IPS-18c (cell line): ENCODE results near the gene SACM1L.

Experiments
- H3K4me3 ChIP-seq: 2 replicates; pipeline ENCODE4 v1.7.0; 2013; ENCODE audit warnings: low read depth, mild to moderate bottlenecking, low read length, moderate library complexity; ENCODE audit not compliant: insufficient read depth
- H3K9me3 ChIP-seq: one replicate; pipeline ENCODE4 v1.6.1; 2013; ENCODE audit warnings: mild to moderate bottlenecking, low read length, moderate library complexity; ENCODE audit not compliant: control insufficient read depth, insufficient read depth

SACM1L gene

DNA sequence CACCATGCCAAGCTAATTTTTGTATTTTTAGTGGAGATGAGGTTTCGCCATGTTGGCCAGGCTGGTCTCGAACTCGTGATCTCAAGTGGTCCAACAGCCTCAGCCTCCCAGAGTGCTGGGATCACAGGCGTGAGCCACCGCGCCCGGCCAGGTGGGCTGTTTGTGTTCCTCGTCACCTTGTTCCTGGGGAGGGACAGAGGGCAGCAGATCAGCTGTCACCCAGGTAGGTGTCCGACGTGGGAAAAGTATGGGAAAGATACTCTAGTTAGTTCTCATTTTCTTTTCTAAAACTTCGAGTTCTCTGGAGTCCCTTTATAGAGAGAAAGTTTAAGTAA lies 28.7 kb upstream of the SACM1L start:
- Histone ChIP-seq H3K9me3 (no peaks in the 10 kb centered on the region), H3K4me3 (no peak overlapping the region)

DNA sequence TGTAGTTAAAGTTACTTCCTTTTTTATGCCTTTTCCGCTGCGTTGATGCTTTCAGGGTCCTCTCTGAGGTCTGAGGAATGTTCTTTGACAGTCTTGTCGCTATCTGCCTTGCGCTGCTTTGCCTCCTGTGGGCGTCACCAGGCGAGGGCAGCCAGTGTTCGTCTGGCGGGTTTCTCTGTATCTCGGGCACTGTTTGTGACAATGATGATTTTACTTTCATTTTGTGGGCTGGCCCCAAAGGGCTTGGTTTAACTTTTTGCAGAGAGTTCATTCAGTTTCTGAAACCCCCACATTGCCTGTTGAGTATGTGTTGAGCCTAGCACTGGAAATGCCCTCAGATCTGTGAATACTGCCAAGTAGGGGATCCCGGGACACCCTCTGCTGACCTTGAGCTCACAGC lies 24.6 kb upstream of the SACM1L start:
- H3K4me3 ChIP-seq = no peak overlapping the region
- H3K9me3 ChIP-seq = no peaks in the 10 kb centered on the region

GRCh38 chr3:45665101-45665572 lies 24.1 kb upstream of the SACM1L start:
- no peak overlapping the region for H3K4me3 ChIP-seq
- H3K9me3 ChIP-seq = no peaks in the 10 kb centered on the region

DNA sequence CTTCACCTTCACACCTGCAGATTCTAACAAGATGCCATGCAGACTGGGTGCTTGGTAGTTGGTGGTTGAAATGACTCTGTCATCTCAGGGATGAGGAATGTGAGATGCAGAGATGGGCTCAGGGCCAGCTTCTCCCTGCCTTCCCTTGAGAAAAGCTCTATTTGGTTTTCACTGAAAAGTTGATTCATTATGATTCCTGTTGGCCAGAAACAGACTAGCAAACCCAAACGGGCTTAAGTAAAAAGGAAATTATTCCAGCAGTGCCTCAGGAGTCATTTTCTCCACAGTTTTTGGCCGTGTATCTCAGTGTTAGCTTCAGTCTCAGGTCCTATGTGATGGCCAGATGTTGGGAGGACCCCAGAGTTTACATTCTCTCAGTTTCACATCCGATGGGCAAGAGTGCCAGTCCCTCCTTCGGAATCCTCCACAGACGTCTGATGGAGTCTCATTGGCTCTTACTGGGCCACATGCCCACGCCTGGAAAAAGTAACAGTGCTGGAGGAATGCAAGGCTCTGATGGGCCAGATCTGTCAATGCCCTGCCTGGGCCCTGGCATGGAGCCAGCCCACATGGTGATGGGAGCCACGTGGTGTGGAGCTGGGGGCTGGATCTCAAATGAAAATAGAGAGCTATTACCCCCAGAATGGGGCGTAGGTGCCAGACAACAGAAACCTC lies 22.3 kb upstream of the SACM1L start:
- no peaks in the 10 kb centered on the region for H3K9me3 ChIP-seq
- H3K4me3 ChIP-seq = no peak overlapping the region

GRCh38 chr3:45667569-45667934 lies 21.6 kb upstream of the SACM1L start:
- H3K9me3 ChIP-seq = no peaks in the 10 kb centered on the region
- no peak overlapping the region for H3K4me3 ChIP-seq

- Histone ChIP-seq H3K4me3 (no peak overlapping the region), H3K9me3 (no peaks in the 10 kb centered on the region)
Observed at GRCh38 chr3:45670436-45670835, 18.8 kb upstream of the SACM1L start.

DNA sequence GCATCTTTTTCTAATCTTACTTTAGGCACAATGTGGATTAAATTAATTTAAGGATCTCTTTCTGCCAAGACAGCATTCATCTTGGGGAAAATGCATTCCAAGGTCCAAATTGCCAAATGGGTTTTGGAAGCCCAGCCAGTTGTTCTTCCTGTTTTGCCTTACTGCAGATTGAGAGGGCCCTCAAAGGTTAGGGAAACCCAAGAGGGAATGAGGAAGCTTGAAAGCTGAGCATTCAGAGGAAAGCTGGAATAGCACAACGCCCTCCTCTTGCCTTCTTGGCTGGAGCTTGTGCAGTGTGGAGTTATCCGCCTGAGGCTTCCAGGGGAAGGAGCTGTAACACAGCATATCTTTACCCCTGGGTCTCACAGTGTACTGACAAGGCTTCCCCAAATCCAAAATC lies 18.2 kb upstream of the SACM1L start:
- H3K4me3 ChIP-seq = no peak overlapping the region
- no peaks in the 10 kb centered on the region for H3K9me3 ChIP-seq

DNA sequence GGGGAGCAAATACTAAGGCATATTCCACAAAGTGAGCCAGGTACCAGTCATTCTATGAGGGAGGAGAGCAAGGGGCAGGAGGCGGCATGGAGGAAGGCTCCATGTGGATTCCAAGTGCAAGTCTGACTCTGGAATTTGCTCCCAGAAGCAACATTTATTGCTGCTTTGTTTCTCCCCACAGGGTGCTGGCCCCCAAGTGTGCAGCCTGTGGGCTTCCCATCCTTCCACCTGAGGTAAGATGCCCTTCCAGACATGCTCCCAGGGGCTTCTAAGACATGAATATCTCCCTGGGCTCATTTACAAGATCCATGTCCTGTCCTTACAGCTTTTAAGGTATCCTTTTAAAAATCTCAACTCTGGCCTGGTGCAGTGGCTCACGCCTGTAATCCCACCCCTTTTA lies 15.9 kb upstream of the SACM1L start:
- H3K4me3 ChIP-seq = no peak overlapping the region
- no peaks in the 10 kb centered on the region for H3K9me3 ChIP-seq

DNA sequence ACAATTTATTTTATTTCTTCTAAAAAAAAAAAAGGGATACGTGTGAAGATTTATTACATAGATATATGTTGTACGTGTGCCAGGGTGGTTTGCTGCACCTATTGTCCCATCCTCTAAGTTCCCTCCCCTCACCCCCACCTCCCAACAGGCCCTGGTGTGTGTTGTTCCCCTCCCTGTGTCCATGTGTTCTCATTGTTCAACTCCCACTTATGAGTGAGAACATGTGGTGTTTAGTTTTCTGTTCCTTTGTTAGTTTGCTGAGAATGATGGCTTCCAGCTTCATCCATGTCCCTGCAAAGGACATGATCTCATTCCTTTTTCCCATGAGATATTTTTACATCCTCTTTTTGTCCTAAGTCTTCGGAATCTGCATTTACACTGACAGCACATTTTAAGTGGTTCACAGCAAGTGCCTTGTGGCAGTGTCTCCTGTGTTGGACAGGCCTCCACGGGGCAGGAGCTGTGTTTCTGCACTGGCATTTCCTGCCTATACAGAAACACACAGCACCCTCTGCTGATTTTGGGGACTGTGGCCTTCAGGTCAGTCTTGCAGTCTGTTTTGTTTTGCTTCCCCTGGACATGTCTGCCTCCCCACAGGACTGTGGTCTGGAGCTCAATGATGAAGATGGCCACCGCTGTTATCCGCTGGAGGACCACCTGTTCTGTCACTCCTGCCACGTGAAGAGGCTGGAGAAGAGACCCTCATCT lies 12.7 kb upstream of the SACM1L start:
- Histone ChIP-seq H3K9me3 (peaks cover 2% of the 10 kb centered on the region), H3K4me3 (no peak overlapping the region)

DNA sequence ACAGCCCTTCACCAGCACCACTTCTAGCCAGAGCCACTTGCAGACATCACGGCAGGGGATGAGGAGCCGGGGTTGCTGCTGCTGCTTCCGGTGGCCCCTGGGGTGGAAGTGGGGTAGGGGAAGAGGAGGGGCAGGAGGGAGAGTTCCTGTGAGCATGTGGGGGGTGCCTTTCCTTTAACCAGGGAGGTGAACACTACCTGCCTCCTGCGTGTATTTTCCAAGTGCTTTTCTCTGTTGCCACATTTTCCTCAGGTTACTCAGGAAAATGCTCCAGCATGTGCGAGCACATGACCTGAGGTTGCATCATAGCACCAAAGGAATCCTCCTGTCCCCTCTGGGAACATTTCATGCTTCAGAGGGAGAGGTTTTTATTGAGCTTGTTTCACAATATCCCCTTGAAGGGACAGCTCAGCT lies 12.2 kb upstream of the SACM1L start:
- H3K4me3 ChIP-seq = no peak overlapping the region

DNA sequence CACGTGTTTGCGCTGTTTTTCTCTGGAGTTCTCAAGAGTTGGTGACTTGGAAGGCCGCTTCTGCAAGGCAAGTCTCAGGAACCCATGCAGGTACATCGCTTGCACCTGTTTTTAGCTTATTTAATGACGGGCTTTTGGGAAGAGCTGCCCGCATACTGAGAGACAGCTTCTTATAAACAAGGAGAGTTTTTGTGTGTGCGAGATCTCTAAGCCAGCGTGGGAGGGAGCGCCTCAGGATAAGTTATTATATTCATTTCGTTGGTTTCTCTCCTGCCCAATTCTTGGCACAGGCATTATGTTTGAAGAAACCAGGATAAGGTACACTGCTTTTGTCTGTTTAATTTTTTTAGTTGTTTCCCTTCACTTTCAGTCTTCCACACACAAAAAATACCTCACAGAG lies 11.4 kb upstream of the SACM1L start:
- H3K9me3 ChIP-seq = peaks cover 4% of the 10 kb centered on the region
- H3K4me3 ChIP-seq = no peak overlapping the region

More for the DNA sequence above, 12.2 kb upstream of the SACM1L start:
- H3K9me3 ChIP-seq = peaks cover 2% of the 10 kb centered on the region

- Histone ChIP-seq H3K4me3 (no peak overlapping the region), H3K9me3 (peaks cover 4% of the 10 kb centered on the region)
Observed at GRCh38 chr3:45679805-45680204, 9.4 kb upstream of the SACM1L start.

GRCh38 chr3:45681221-45681620 lies 8.0 kb upstream of the SACM1L start:
- peaks cover 4% of the 10 kb centered on the region for H3K9me3 ChIP-seq
- H3K4me3 ChIP-seq = no peak overlapping the region

GRCh38 chr3:45681846-45682245 lies 7.3 kb upstream of the SACM1L start:
- peaks cover 4% of the 10 kb centered on the region for H3K9me3 ChIP-seq

DNA sequence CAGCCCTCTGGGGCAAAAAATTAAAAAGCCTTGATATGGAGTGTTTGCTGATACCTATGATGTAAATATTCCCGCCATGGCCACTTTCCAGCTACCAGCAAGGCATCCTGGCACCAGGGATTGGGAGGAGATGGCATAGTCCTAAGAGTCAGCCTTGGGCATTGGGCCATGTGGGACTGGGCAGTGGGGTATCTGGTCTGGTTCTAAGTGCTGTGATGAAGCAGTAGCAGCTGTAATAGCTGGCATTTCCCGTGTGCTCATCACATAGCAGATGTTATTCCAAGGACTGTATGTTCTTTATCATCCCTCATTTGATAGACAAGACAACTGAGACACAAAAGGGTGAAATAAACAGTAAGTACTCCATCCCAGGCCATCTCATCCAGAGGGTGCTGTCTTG lies 6.9 kb upstream of the SACM1L start:
- Histone ChIP-seq H3K9me3 (peaks cover 4% of the 10 kb centered on the region), H3K4me3 (no peak overlapping the region; the same call in 1 of the 2 replicates)

More at GRCh38 chr3:45681846-45682245, 7.3 kb upstream of the SACM1L start:
- no peak overlapping the region for H3K4me3 ChIP-seq

DNA sequence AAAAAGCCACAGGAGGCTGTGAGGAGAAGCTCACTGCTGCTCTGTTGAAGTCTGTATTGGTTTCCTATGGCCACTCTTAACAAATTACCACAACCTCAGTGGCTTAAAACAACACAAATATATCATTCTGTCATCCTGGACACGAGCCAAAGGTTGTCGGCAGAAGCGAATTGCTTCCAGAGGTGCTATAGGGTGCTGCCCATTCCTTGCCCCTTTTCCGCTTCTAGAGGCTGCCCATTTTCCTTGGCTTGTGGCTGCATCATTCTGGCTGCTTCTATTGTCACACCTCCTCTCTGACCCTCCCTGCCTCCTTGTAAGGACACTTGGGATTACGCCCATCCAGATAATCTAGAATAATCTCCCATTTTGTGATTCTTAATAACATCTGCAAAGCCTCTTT lies 6.4 kb upstream of the SACM1L start:
- Histone ChIP-seq H3K9me3 (peaks cover 4% of the 10 kb centered on the region), H3K4me3 (no peak overlapping the region; the same call in 1 of the 2 replicates)

DNA sequence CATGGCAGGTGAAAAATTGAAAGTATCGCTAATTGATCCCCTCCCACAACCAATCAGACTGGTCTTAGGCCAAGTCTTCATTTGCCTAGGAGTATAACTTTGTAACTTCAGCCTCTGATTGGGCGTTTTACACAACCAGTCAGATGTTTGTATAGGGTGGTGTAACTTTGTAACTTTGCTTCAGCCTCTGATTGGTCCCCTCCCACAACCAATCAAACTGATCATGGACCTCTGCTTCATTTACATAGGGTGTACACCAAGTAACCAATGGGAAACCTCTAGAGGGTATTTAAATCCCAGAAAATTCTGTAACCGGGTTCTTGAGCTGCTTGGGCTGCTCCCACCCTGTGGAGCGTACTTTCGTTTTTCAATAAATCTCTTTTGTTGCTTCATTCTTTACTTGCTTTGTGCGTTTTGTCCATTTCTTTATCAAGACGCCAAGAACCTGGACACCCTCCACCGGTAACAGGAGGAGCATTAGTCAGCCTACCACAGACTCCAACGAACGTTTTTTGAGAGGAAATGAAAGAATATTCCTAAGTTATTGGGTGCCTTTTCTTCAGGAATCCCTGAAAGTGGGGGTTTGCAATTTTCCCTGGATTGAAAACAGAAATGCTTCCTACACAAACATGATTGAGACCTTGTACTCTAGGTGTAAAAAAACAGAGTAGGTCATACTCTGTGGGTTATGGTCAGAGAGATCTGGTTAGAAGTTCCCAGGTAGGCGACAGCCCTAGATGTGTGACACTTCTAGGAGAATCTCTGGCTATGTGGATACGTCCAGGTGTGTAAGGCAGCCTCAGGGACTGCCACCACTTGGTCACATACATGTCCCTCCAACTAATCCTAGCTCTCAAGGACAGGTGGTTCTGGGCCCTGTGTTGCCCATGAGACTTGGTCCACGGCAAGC lies 5.5 kb upstream of the SACM1L start:
- Histone ChIP-seq H3K9me3 (peaks cover 4% of the 10 kb centered on the region), H3K4me3 (no peak overlapping the region)
